ENCODE results near the gene PRCC.

The PRCC gene

GRCh38 chr1:156767101-156767878, at the start of gene PRCC:
Gene PRCC (plus strand): TSS chr1:156767535. CDS start chr1:156767772, 237 bp downstream.
- in situ Hi-C loops (cut with HindIII; ENCODE audit: low sequenced_read_pairs): no loop called here

GRCh38 chr1:156721131-156721530, 46.2 kb upstream of the PRCC start:
- in situ Hi-C loops (cut with HindIII; ENCODE audit: low sequenced_read_pairs): no loop called here

GRCh38 chr1:156721535-156721934, 45.8 kb upstream of the PRCC start:
- in situ Hi-C loops (cut with HindIII; ENCODE audit: low sequenced_read_pairs): no loop called here

- in situ Hi-C loops (cut with HindIII; ENCODE audit: low sequenced_read_pairs): no loop called here
These were observed 41.6 kb upstream of the PRCC start for GRCh38 chr1:156725683-156726280.

GRCh38 chr1:156726549-156727226, 40.6 kb upstream of the PRCC start:
- in situ Hi-C loops (cut with HindIII; ENCODE audit: low sequenced_read_pairs): no loop called here

GRCh38 chr1:156727492-156727891, 39.8 kb upstream of the PRCC start:
- in situ Hi-C loops (cut with HindIII; ENCODE audit: low sequenced_read_pairs): no loop called here

GRCh38 chr1:156727926-156728598, 39.3 kb upstream of the PRCC start, which contains the start of gene METTL25B:
Gene METTL25B (plus strand): TSS chr1:156728469. CDS start chr1:156729105, 636 bp downstream.
- in situ Hi-C loops (cut with HindIII; ENCODE audit: low sequenced_read_pairs): no loop called here

GRCh38 chr1:156728599-156729462, 38.5 kb upstream of the PRCC start, which contains the start of gene ISG20L2:
Gene ISG20L2 (minus strand): TSS chr1:156728766. CDS start chr1:156727652, 1,114 bp downstream.
- in situ Hi-C loops (cut with HindIII; ENCODE audit: low sequenced_read_pairs): no loop called here

GRCh38 chr1:156733989-156734584, 33.2 kb upstream of the PRCC start:
- in situ Hi-C loops (cut with HindIII; ENCODE audit: low sequenced_read_pairs): no loop called here

- in situ Hi-C loops (cut with HindIII; ENCODE audit: low sequenced_read_pairs): no loop called here
These were observed 28.9 kb upstream of the PRCC start for GRCh38 chr1:156738407-156738806.

- in situ Hi-C loops (cut with HindIII; ENCODE audit: low sequenced_read_pairs): no loop called here
These were observed 28.4 kb upstream of the PRCC start for GRCh38 chr1:156738916-156739315.

- in situ Hi-C loops (cut with HindIII; ENCODE audit: low sequenced_read_pairs): no loop called here
These were observed 27.0 kb upstream of the PRCC start for GRCh38 chr1:156740237-156740740.

- in situ Hi-C loops (cut with HindIII; ENCODE audit: low sequenced_read_pairs): no loop called here
These were observed 26.4 kb upstream of the PRCC start, which contains the start of gene MRPL24 for GRCh38 chr1:156740741-156741480. Gene MRPL24 (minus strand): TSS chr1:156741088. CDS start chr1:156738704, 2,384 bp downstream.

- in situ Hi-C loops (cut with HindIII; ENCODE audit: low sequenced_read_pairs): no loop called here
These were observed 25.8 kb upstream of the PRCC start for GRCh38 chr1:156741481-156741983.

- in situ Hi-C loops (cut with HindIII; ENCODE audit: low sequenced_read_pairs): no loop called here
These were observed 25.3 kb upstream of the PRCC start for GRCh38 chr1:156742017-156742416.

- in situ Hi-C loops (cut with HindIII; ENCODE audit: low sequenced_read_pairs): no loop called here
These were observed 24.5 kb upstream of the PRCC start for GRCh38 chr1:156742801-156743200.

GRCh38 chr1:156743367-156744302, 23.7 kb upstream of the PRCC start:
- in situ Hi-C loops (cut with HindIII; ENCODE audit: low sequenced_read_pairs): no loop called here
